GM23338 (cell line): ENCODE measurements around the gene PRKACA.

Experiments used
- EZH2 ChIP-seq: fragments of 200-600 bp; sonication (generic); IDR thresholded peaks from one replicate; pipeline ENCODE4 v1.8.0; 2017; ENCODE audit warnings: antibody characterized with exemption, mild to moderate bottlenecking, low read depth; ENCODE audit not compliant: unreplicated experiment
- EZH2phosphoT487 ChIP-seq: fragments of 200-600 bp; sonication (generic); IDR thresholded peaks from one replicate; pipeline ENCODE4 v1.8.1; 2018; ENCODE audit warnings: antibody characterized with exemption; ENCODE audit not compliant: unreplicated experiment
- POLR2AphosphoS5 ChIP-seq: IDR thresholded peaks from 2 replicates; pipeline ENCODE4 v1.6.1; 2016; ENCODE audit warnings: antibody characterized with exemption, low read depth
- ZNF331 ChIP-seq: fragments of 250-450 bp; sonication (Bioruptor Pico); IDR thresholded peaks from 2 replicates; pipeline ENCODE4 v1.5.0; 2020; ENCODE audit warnings: low read depth, mild to moderate bottlenecking, moderate library complexity
- TF ChIP-seq, protein P1 (sequence below), 2 experiments: fragments of 200-600 bp in 1 of 2; sonication (generic) in 1 of 2; conservative IDR thresholded peaks; 2 replicates each; pipeline versions ENCODE4 v1.5.1 to v1.6.1; 2016 to 2017; ENCODE audit warnings: antibody characterized with exemption in 2 of 2, low read depth in 2 of 2, mild to moderate bottlenecking in 2 of 2, moderate library complexity in 1 of 2
- TF ChIP-seq, protein P2 (sequence below): IDR thresholded peaks from 2 replicates; pipeline ENCODE4 v1.6.1; 2016; ENCODE audit warnings: antibody characterized with exemption

DNA sequence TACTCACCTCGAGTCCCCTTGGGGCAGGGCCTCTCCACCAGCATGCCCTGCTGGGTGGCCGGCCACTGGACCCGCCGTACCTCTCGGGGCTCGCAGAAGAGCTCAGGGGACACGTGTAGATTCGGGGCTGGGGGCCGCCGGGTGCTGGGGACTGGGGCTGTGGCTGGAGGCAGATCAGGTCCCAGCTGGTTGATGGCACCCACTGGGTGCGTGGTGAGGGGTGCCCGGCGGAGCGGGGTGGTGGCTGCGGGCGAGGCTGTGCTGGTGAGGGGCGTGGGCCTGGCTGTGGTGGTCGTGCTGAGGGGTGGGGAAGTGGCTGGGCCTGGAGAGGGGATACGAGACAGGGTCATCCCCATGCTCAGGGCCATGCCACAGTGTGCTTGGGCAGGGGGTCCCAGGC, 43.7 kb upstream of the PRKACA start:
- TF ChIP-seq, protein P1, sequence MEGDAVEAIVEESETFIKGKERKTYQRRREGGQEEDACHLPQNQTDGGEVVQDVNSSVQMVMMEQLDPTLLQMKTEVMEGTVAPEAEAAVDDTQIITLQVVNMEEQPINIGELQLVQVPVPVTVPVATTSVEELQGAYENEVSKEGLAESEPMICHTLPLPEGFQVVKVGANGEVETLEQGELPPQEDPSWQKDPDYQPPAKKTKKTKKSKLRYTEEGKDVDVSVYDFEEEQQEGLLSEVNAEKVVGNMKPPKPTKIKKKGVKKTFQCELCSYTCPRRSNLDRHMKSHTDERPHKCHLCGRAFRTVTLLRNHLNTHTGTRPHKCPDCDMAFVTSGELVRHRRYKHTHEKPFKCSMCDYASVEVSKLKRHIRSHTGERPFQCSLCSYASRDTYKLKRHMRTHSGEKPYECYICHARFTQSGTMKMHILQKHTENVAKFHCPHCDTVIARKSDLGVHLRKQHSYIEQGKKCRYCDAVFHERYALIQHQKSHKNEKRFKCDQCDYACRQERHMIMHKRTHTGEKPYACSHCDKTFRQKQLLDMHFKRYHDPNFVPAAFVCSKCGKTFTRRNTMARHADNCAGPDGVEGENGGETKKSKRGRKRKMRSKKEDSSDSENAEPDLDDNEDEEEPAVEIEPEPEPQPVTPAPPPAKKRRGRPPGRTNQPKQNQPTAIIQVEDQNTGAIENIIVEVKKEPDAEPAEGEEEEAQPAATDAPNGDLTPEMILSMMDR (conservative IDR thresholded peaks at IDR 0.05; ENCODE audit: low read depth in 2 of 2): no peak
- TF ChIP-seq ZNF331 (no peak), EZH2 (no peak), EZH2phosphoT487 (no peak), POLR2AphosphoS5 (peak; percentile 29; the same call in 1 of the 2 replicates)
- TF ChIP-seq, protein P2, sequence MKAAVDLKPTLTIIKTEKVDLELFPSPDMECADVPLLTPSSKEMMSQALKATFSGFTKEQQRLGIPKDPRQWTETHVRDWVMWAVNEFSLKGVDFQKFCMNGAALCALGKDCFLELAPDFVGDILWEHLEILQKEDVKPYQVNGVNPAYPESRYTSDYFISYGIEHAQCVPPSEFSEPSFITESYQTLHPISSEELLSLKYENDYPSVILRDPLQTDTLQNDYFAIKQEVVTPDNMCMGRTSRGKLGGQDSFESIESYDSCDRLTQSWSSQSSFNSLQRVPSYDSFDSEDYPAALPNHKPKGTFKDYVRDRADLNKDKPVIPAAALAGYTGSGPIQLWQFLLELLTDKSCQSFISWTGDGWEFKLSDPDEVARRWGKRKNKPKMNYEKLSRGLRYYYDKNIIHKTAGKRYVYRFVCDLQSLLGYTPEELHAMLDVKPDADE: no peak
